Thymus (tissue), 11 donors: Measurements from ENCODE around the gene SLCO4A1. TPM values are rescaled to one million over a fixed set of nuclear protein-coding genes. Genes with fewer than 3 reads are reported as not detected.

Experiments used
- DNase-seq, 9 donors: peaks; one replicate each; pipeline ENCODE4 v3.0.0-alpha.2; 2013; ENCODE audit warnings: low spot score in 9 of 9, low read depth in 6 of 9, missing footprints in 1 of 9
- H3K27ac ChIP-seq, 2 donors: one replicate each; pipeline ENCODE4 v1.5.1; 2013; ENCODE audit warnings: control low read depth in 1 of 2, low read depth in 1 of 2, low read length in 1 of 2, mild to moderate bottlenecking in 1 of 2, moderate library complexity in 1 of 2
- H3K27me3 ChIP-seq, 2 donors: one replicate each; pipeline ENCODE4 v1.5.1; 2013; ENCODE audit warnings: low read length in 1 of 2; ENCODE audit not compliant: control insufficient read depth in 2 of 2, insufficient read depth in 1 of 2
- H3K36me3 ChIP-seq, 2 donors: one replicate each; pipeline ENCODE4 v1.5.1; 2013; ENCODE audit warnings: low read length in 1 of 2, mild to moderate bottlenecking in 1 of 2, moderate library complexity in 1 of 2; ENCODE audit not compliant: control insufficient read depth in 2 of 2, insufficient read depth in 2 of 2
- H3K4me1 ChIP-seq, 2 donors: one replicate each; pipeline ENCODE4 v1.5.1; 2013; ENCODE audit warnings: low read length in 2 of 2; ENCODE audit not compliant: control insufficient read depth in 2 of 2, insufficient read depth in 2 of 2
- H3K4me3 ChIP-seq, 2 donors: one replicate each; pipeline ENCODE4 v1.5.1; 2013; ENCODE audit warnings: low read length in 2 of 2, control low read depth in 1 of 2, mild to moderate bottlenecking in 1 of 2
- H3K9me3 ChIP-seq, 2 donors: one replicate each; pipeline ENCODE4 v1.5.1; 2013; ENCODE audit warnings: low read length in 1 of 2, mild to moderate bottlenecking in 1 of 2; ENCODE audit not compliant: control insufficient read depth in 2 of 2, insufficient read depth in 1 of 2
- WGBS: extraction: QIAGEN DNeasy Blood & Tissue Kit; methylation state at CpG from one replicate; pipeline ENCODE4 v1.1.7; 2013; 5-methylcytosine and 5-hydroxymethylcytosine counted together
- polyA plus RNA-seq: library from polyadenylated mRNA; stranded (reverse); fragments of 200-250 nt; gene quantifications from one replicate; pipeline ENCODE4 v1.2.3, GENCODE V29; 2013
- total RNA-seq: library from RNA; stranded (reverse); fragments of 120-200 nt; gene quantifications from one replicate; pipeline ENCODE4 v1.2.4, GENCODE V29; 2013
- donor health status: healthy.

The SLCO4A1 gene
- total and polyA plus RNA-seq, 2 donors = 3.4 to 13.4 TPM

DNA sequence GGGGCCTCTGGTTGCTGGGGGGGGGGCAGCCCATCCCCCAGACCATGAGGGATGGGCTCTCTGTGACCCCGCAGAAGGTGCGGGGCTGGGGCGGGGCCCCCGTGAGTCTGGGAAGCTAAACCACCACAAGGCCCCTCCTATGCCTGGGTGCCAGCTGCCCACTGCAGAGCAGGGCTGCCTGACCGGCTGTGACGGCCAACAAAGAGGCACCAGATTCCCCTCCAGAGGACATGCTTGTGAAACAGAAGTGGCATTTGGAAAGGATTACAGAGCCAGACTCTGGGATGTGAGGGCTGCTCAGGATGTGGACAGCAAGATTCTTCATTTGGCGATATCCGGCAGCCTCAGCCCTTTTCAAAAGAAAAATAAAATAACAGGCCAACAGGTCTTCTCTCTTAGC is 49.9 kb downstream of the SLCO4A1 start:
- Histone ChIP-seq H3K27ac (no peak overlapping the region), H3K4me1 (peaks cover 0 to 8% of the 10 kb centered on the region in 2 donors), H3K4me3 (no peak overlapping the region), H3K27me3 (peaks cover 0 to 10% of the 10 kb centered on the region in 2 donors), H3K36me3 (no peaks in the 10 kb centered on the region), H3K9me3 (peaks cover 0 to 3% of the 10 kb centered on the region in 2 donors)
- WGBS = 88% methylated on average over 8 of the region's 8 CpGs
- DNase-seq = no peak

DNA sequence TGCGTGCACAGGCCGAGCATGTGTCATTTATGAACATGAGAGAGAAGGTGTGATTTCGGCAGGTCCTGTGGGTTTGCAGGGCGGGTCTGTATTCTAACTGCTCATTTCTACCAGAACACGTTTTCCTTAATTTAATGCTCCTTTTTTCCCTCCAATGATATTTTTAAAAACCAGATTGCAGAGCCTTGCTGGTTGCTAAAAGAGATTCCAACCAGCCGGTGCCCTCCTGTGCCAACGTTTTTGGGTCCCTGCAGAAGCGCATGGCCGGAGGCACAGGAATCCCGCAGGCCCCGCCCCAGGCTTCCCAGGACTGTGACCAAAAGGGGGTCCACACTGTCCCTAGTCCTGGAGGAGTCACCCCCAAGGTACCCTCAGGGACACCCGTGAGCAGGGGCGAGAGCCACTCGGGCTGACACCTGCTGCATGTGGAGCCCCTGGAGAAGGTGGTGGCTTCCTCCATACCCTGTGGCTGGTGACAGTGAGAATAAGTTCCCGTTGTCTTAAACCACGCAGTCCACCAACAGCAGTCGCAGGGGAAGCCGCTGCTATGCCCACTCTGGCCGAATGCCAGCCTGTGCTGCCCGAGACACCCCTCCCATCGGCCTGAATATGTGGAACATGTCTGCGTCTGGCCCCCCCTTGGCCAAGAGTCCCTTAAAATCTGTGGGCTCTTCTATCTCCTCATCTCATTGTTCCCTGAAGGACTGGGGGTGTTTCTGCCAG is 50.7 kb downstream of the SLCO4A1 start:
- H3K36me3 ChIP-seq = no peaks in the 10 kb centered on the region
- peaks cover 0 to 3% of the 10 kb centered on the region in 2 donors for H3K9me3 ChIP-seq
- peaks cover 0 to 10% of the 10 kb centered on the region in 2 donors for H3K27me3 ChIP-seq
- 52% methylated on average over 22 of the region's 22 CpGs for WGBS
- no peak overlapping the region for H3K4me3 ChIP-seq
- no peak for DNase-seq
- no peak overlapping the region for H3K27ac ChIP-seq
- peaks cover 0 to 14% of the 10 kb centered on the region in 2 donors for H3K4me1 ChIP-seq

DNA sequence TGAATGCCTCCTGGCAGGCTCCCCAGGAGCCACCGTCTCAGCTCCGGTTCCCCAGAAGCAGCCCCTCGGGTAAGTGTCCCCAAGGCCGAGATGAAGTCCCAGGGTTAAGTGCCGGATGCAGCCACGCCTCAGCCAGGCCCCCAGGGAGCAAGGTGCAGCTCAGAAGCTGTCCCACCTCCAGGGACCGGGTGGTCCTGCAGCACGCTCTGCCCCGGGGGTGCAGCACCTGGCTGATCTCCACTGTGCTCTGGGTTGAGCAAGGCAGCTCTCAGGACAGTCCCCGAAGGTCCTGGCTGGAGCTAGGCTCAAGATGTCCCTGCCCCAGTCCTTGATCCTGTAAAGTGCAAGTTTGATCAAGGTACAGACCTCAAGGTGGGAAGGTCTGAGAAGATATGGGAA is 51.2 kb downstream of the SLCO4A1 start:
- WGBS = 88% methylated on average over 10 of the region's 10 CpGs

DNA sequence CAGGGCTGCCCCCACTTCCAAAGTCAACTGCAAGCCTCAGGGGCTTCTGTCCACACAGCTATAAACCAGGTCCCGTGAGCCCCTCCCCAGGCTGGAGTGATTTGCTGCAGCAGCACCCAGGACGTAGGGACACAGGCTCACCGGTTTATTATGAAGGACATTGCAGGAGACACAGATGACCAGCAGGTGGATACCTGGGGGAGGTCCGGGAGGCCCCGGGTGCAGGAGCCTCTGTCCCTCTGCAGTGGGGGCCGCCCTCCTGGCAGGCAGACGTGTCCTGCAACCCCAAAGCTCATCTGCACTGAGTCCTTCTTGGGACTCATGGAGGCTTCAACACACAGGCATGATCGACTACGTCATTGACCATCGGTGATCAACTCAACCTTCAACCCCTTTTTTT is 51.8 kb downstream of the SLCO4A1 start:
- Histone ChIP-seq H3K36me3 (no peaks in the 10 kb centered on the region), H3K27ac (no peak overlapping the region), H3K4me1 (peaks cover 0 to 14% of the 10 kb centered on the region in 2 donors), H3K9me3 (peaks cover 0 to 6% of the 10 kb centered on the region in 2 donors), H3K27me3 (peaks cover 0 to 10% of the 10 kb centered on the region in 2 donors), H3K4me3 (no peak overlapping the region)
- no peak for DNase-seq
- WGBS = 96% methylated on average over 10 of the region's 10 CpGs

More for the DNA sequence above, 51.2 kb downstream of the SLCO4A1 start:
- Histone ChIP-seq H3K36me3 (no peaks in the 10 kb centered on the region), H3K27me3 (peaks cover 0 to 10% of the 10 kb centered on the region in 2 donors), H3K4me1 (peaks cover 0 to 14% of the 10 kb centered on the region in 2 donors), H3K9me3 (peaks cover 0 to 3% of the 10 kb centered on the region in 2 donors), H3K4me3 (no peak overlapping the region), H3K27ac (no peak overlapping the region)
- DNase-seq = no peak

DNA sequence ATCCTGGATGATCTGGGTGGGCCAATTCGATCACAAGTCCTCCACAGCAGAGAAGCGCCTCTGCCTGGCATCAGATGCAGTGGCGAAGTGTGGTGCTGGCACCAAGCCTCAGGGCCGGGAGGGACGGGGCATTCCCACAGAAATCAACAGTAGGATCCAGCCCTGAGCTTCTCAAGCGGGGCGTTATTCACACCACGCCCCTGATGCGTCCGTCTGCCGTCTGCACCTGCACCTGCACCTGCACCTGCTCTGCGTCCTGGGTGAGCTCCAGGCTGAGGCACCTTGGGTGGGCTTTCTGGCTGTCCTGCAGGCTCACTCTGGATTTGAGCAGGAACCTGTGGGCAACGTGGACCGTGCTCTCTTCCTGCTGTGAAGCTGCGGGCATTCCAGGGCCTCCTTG is 52.6 kb downstream of the SLCO4A1 start:
- 90% methylated on average over 15 of the region's 15 CpGs for WGBS
- H3K36me3 ChIP-seq = no peaks in the 10 kb centered on the region
- H3K27ac ChIP-seq = no peak overlapping the region
- no peak for DNase-seq
- H3K4me3 ChIP-seq = no peak overlapping the region
- H3K4me1 ChIP-seq = peaks cover 0 to 14% of the 10 kb centered on the region in 2 donors
- peaks cover 0 to 12% of the 10 kb centered on the region in 2 donors for H3K27me3 ChIP-seq
- H3K9me3 ChIP-seq = peaks cover 0 to 10% of the 10 kb centered on the region in 2 donors

DNA sequence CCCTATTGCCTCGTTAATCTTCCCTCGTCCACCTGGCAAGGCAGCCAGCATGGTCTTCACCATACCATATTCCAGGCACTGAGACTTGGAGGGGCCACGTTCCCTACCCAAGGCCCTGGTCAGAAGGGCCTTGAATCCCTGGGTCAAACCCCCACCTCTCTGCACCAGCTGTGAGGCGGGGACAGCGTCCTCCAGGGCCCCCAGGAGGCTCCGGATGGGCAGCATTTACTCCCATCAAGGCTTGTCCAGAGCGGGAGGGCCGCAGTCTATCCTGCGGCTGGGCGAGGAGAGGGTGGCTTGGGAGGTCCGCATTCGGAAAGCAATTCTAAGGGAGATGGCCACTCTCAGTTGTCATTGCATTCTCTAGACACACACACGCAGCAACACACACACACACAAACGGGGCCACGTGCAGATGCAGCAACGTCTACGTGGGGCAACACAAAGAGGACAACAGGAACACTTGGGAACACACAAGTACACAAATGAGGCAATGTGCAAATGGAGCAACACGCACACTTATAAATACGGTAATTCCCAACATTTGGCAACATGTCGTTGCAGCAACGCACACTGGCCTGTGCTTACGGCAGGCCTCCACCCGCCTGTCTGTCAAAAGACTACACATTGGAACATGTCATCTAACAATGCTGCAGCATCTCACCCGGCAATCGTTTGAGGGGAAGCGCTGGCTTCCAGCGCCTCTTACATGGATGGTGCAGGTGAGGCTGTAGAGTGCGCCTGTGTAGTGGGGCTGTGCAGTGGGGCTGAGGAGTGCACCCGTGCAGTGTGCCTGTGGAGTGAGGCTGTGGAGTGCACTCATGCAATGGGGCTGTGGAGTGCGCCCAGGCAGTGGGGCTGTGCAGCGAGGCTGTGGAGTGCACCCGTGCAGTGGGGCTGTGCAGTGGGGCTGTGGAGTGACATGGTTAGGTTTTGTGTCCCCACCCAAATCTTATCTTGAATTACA is 53.4 kb downstream of the SLCO4A1 start:
- Histone ChIP-seq H3K4me3 (no peak overlapping the region), H3K27ac (no peak overlapping the region), H3K9me3 (peaks cover 0 to 10% of the 10 kb centered on the region in 2 donors), H3K4me1 (peaks cover 0 to 14% of the 10 kb centered on the region in 2 donors), H3K27me3 (peaks cover 0 to 12% of the 10 kb centered on the region in 2 donors), H3K36me3 (no peaks in the 10 kb centered on the region)
- 92% methylated on average over 32 of the region's 32 CpGs for WGBS
- DNase-seq = peak in 3 of 9 donors; percentile 19 to 45 (median 31)

DNA sequence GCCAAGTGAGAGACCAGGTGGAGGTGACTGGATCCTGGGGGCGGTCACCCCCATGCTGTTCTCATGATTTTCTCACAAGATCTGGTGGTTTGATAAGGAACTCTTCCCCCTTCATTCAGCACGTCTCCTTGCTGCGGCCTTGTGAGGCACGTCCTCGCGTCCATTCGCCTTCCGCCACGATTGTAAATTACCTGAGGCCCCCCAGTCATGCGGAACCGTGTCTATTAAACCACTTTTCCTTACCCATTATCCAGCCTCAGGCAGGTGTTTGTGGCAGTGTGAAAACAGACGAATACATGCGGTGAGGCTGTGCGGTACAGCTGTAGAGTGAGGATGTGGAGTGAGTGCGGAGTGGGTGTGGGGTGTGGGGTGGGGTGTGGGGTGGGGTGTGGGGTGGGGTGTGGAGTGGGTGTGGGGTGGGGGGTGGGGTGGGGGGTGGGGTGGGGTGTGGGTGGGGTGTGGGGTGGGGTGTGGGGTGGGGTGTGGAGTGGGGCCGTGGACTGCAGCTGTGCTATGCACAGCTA is 54.2 kb downstream of the SLCO4A1 start:
- H3K4me3 ChIP-seq = no peak overlapping the region
- WGBS = 58% methylated on average over 16 of the region's 16 CpGs
- peaks cover 0 to 15% of the 10 kb centered on the region in 2 donors for H3K27me3 ChIP-seq
- no peaks in the 10 kb centered on the region for H3K36me3 ChIP-seq
- peaks cover 0 to 14% of the 10 kb centered on the region in 2 donors for H3K4me1 ChIP-seq
- peak in 2 of 9 donors; percentile 16 to 43 for DNase-seq
- H3K9me3 ChIP-seq = peaks cover 0 to 10% of the 10 kb centered on the region in 2 donors
- H3K27ac ChIP-seq = no peak overlapping the region

DNA sequence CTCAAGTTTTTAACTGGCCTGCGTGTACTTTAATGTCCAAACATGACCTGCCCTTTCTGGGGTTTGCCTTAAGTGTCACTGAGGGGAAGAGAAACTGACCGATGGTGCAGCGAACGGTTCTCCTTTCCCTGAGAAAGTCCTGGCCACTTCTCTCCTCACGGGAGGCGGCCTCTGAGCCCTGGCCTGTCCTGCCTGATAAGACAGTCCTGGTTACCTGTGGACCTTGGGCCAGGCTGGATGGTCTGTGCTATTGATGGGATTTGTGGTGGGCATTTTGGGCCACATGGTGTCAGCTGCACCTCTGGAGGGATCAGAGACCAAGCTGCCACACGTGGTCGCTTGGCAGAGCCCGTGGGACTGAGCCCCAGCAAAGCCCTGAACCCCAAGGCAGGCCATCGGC is 54.7 kb downstream of the SLCO4A1 start:
- 93% methylated on average over 10 of the region's 10 CpGs for WGBS
- no peak overlapping the region for H3K27ac ChIP-seq
- peaks cover 0 to 14% of the 10 kb centered on the region in 2 donors for H3K27me3 ChIP-seq
- H3K9me3 ChIP-seq = peaks cover 0 to 10% of the 10 kb centered on the region in 2 donors
- H3K4me1 ChIP-seq = peaks cover 0 to 14% of the 10 kb centered on the region in 2 donors
- no peak overlapping the region for H3K4me3 ChIP-seq
- no peaks in the 10 kb centered on the region for H3K36me3 ChIP-seq
- DNase-seq = no peak
